GM18861 (cell line): ENCODE results near the gene CNPPD1.

Source experiments
- ATAC-seq: cut with Tn5 transposase; IDR thresholded peaks from one replicate; pipeline ENCODE4 v1.9.1; 2021; ENCODE audit not compliant: unreplicated experiment

Gene CNPPD1

DNA sequence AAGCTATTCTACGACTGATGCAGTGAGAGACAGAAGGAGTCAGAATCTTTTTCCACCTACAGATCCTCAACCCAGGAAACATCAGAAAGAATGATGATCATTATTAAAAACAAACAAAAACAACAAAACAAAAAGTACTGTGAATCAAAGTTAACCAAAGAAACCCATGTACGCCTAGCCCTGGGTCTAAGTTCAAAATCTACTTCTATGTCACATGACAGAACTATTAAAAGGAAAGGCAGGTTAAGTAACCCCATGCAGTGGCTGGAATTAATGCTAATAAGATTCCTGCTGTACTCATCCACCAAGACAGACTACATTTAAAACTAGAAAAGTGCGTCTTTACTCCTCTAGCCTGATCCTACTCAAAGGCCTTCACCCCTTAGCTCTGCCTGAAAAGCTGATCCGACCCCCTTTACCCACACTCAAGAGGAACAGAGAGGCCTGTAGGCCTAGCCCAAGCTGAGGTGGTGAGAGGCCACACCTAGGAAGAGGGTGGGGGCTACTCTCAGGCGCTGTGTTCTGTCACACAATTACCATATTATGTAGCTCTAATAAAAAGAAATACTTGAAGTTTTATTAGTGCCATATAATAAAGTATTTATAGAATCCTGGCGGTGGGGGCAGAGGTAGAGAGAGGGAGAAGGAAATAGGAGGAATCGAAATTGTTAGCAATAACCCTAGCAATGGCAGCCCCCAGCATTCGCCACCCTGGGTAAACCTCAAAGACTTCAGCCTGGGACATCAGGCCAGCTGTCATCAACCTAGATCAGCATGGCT lies 53.2 kb downstream of the CNPPD1 start:
- ATAC-seq, result no peak

DNA sequence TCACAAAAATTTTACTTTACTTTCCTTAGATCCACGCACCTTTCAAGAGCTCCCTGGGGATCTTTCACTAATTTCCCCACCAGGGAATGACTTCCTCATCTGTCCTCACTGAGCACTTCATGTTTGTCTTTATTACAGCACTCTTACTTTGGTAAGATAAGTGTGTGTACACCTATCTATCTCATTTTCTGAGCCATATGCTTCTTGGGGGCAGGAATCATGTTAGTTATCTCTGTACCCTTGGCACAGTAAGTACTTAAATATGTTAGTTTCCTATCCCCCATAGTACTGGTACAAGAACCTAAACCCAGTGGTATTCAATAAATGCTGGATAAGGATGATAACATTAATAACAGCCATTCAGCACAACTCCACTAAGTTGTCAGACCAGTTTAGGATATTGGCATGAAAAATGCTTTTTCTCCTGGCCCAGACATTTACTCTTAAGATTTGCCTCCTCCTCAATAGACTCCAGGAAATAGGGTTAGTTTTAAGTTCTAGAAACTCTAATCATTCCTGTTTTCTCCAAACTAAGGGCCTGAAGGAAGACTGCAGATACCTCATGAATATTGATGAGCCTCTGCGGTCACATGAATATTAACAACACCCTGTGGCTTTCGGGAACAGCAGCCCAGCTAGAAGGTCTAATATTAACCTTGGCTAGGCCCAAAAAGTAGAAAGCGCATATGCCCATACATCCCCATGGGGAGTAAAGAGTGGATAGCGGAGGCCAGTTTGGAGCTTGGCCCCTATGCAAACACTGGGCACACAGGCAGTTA lies 54.3 kb downstream of the CNPPD1 start:
- no peak for ATAC-seq
